Measurements from ENCODE around the gene POM121L2. TPM values are rescaled to one million over a fixed set of nuclear protein-coding genes. Genes with fewer than 3 reads are reported as not detected.

Gene POM121L2
- total and polyA plus RNA-seq, 4 donors = not detected

DNA sequence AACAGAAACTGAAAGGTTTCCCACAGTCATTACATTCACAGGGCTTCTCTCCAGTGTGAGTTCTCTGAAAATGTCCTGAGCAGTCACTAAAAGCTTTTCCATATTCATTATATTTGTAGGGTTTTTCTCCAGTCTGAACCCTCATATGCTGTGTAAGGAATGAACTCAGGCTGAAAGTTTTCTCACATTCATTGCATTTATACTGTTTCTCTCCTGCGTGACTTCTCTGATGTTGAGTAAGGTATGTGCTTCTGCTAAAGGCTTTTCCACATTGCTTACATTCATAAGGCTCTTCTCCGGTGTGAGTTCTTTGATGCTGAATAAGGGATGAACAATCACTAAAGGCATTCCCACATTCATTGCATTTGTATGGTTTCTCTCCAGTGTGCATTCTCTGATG is 46.7 kb upstream of the POM121L2 start:
- H3K36me3 ChIP-seq (ENCODE audit: control insufficient read depth in 4 of 4, insufficient read depth in 3 of 4, low read depth in 1 of 4, low read length in 3 of 4) = no peaks in the 10 kb centered on the region
- H3K27ac ChIP-seq (ENCODE audit: low read depth in 1 of 2, low read length in 2 of 2) = no peak overlapping the region
- no peak for DNase-seq (ENCODE audit: low spot score)
- H3K4me3 ChIP-seq (ENCODE audit: low read depth in 1 of 3, low read length in 3 of 3) = peak overlapping the region in 1 of 3 donors; percentile 37
- peaks cover 10 to 44% (median 20%) of the 10 kb centered on the region in 4 donors for H3K9me3 ChIP-seq (ENCODE audit: control insufficient read depth in 4 of 4, low read length in 3 of 4)
- H3K27me3 ChIP-seq (ENCODE audit: control insufficient read depth in 4 of 4, insufficient read depth in 4 of 4, low read length in 3 of 4) = peaks cover 0 to 2% (median 0%) of the 10 kb centered on the region in 4 donors
- 73% methylated on average over 2 of the region's 2 CpGs for WGBS
- H3K4me1 ChIP-seq (ENCODE audit: control insufficient read depth in 4 of 4, insufficient read depth in 4 of 4, low read length in 3 of 4) = no peaks in the 10 kb centered on the region
- no peak for TF ChIP-seq JUND (IDR thresholded peaks at IDR 0.05)
- TF ChIP-seq, protein P1, sequence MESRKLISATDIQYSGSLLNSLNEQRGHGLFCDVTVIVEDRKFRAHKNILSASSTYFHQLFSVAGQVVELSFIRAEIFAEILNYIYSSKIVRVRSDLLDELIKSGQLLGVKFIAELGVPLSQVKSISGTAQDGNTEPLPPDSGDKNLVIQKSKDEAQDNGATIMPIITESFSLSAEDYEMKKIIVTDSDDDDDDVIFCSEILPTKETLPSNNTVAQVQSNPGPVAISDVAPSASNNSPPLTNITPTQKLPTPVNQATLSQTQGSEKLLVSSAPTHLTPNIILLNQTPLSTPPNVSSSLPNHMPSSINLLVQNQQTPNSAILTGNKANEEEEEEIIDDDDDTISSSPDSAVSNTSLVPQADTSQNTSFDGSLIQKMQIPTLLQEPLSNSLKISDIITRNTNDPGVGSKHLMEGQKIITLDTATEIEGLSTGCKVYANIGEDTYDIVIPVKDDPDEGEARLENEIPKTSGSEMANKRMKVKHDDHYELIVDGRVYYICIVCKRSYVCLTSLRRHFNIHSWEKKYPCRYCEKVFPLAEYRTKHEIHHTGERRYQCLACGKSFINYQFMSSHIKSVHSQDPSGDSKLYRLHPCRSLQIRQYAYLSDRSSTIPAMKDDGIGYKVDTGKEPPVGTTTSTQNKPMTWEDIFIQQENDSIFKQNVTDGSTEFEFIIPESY (IDR thresholded peaks at IDR 0.05) = no peak
- TF ChIP-seq FOXA1 (IDR thresholded peaks at IDR 0.05) = no peak
- no peak for TF ChIP-seq FOXA2 (IDR thresholded peaks at IDR 0.05)
- TF ChIP-seq RAD21 (IDR thresholded peaks at IDR 0.05) = no peak
- no peak for TF ChIP-seq RXRA (IDR thresholded peaks at IDR 0.05)
- no peak overlapping the region for H3K9ac ChIP-seq (ENCODE audit: low read depth in 1 of 2, low read length in 2 of 2)

DNA sequence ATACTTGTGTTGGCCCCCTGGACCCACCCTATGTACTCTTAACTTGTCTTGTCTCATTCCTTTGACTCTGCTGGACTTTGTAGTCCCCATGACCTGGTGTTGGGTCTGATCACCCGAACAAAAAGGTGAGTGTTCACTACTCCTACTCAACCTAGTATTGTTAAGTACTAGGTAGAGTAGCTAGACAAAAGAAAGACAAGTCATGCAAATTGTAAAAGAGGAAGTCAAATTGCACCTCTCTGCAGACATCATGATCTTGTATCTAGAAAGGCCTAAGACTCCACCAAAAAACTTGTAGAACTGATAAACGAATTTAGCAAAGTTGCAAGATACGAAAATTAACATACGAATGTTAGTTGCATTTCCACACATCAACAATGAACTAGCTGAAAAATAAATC is 40.8 kb upstream of the POM121L2 start:
- no peaks in the 10 kb centered on the region for H3K4me1 ChIP-seq (ENCODE audit: control insufficient read depth in 4 of 4, insufficient read depth in 4 of 4, low read length in 3 of 4)
- peaks cover 0 to 13% (median 3%) of the 10 kb centered on the region in 4 donors for H3K9me3 ChIP-seq (ENCODE audit: control insufficient read depth in 4 of 4, low read length in 3 of 4)
- no peak overlapping the region for H3K9ac ChIP-seq (ENCODE audit: low read depth in 1 of 2, low read length in 2 of 2)
- no peak overlapping the region for H3K4me3 ChIP-seq (ENCODE audit: low read depth in 1 of 3, low read length in 3 of 3)
- 77% methylated on average over 4 of the region's 4 CpGs for WGBS
- no peak overlapping the region for H3K27ac ChIP-seq (ENCODE audit: low read depth in 1 of 2, low read length in 2 of 2)
- DNase-seq (ENCODE audit: low spot score) = no peak
- H3K36me3 ChIP-seq (ENCODE audit: control insufficient read depth in 4 of 4, insufficient read depth in 3 of 4, low read depth in 1 of 4, low read length in 3 of 4) = no peaks in the 10 kb centered on the region
- no peak for TF ChIP-seq HNF4G (IDR thresholded peaks at IDR 0.05)
- no peak for TF ChIP-seq RXRA (IDR thresholded peaks at IDR 0.05)
- peaks cover 0 to 4% (median 0%) of the 10 kb centered on the region in 4 donors for H3K27me3 ChIP-seq (ENCODE audit: control insufficient read depth in 4 of 4, insufficient read depth in 4 of 4, low read length in 3 of 4)

DNA sequence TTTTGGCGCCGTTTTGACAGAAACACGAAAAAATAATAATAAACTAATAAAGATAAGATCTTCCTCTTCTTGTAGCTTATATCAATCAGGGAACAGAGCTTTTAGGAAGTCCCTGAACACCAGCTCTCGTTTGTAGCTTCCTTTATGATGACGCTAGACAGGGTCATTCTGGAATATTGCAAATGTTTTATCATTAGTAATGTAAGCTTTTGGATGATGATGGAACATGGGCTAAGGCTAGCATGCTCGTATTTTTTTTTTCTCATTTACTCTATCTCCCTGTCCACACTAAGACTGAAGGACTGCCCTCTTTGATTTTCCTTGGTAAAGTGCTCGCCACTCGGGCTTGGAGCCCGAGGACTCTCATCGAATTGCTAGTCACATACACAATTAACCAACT is 22.1 kb upstream of the POM121L2 start:
- peaks cover 0 to 6% (median 1%) of the 10 kb centered on the region in 4 donors for H3K27me3 ChIP-seq (ENCODE audit: control insufficient read depth in 4 of 4, insufficient read depth in 4 of 4, low read length in 3 of 4)
- no peak overlapping the region for H3K4me3 ChIP-seq (ENCODE audit: low read depth in 1 of 3, low read length in 3 of 3)
- WGBS = 51% methylated on average over 10 of the region's 10 CpGs

More for the DNA sequence above, 22.1 kb upstream of the POM121L2 start:
- H3K9ac ChIP-seq (ENCODE audit: low read depth in 1 of 2, low read length in 2 of 2) = no peak overlapping the region
- H3K9me3 ChIP-seq (ENCODE audit: control insufficient read depth in 4 of 4, low read length in 3 of 4) = peaks cover 0 to 6% (median 3%) of the 10 kb centered on the region in 4 donors
- no peaks in the 10 kb centered on the region for H3K36me3 ChIP-seq (ENCODE audit: control insufficient read depth in 4 of 4, insufficient read depth in 3 of 4, low read depth in 1 of 4, low read length in 3 of 4)
- no peak for DNase-seq (ENCODE audit: low spot score)
- TF ChIP-seq NR2F2 (IDR thresholded peaks at IDR 0.05) (no peak), SP1 (IDR thresholded peaks at IDR 0.05) (no peak), HNF4G (IDR thresholded peaks at IDR 0.05) (no peak), RAD21 (IDR thresholded peaks at IDR 0.05) (no peak), EGR1 (IDR thresholded peaks at IDR 0.05; ENCODE audit: low read depth in 2 of 2) (no peak), GABPA (IDR thresholded peaks at IDR 0.05 in 1 of 2, conservative IDR thresholded peaks at IDR 0.05 in 1 of 2) (no peak), RXRA (IDR thresholded peaks at IDR 0.05) (no peak), FOXA2 (IDR thresholded peaks at IDR 0.05) (no peak), YY1 (IDR thresholded peaks at IDR 0.05) (no peak), FOXA1 (IDR thresholded peaks at IDR 0.05) (no peak), JUND (IDR thresholded peaks at IDR 0.05) (no peak), HNF4A (conservative IDR thresholded peaks at IDR 0.05) (no peak), TAF1 (conservative IDR thresholded peaks at IDR 0.05) (no peak)
- TF ChIP-seq, protein P2, sequence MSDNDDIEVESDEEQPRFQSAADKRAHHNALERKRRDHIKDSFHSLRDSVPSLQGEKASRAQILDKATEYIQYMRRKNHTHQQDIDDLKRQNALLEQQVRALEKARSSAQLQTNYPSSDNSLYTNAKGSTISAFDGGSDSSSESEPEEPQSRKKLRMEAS (IDR thresholded peaks at IDR 0.05) = no peak
- TF ChIP-seq, protein P1 (IDR thresholded peaks at IDR 0.05) = no peak
- TF ChIP-seq, protein P3, sequence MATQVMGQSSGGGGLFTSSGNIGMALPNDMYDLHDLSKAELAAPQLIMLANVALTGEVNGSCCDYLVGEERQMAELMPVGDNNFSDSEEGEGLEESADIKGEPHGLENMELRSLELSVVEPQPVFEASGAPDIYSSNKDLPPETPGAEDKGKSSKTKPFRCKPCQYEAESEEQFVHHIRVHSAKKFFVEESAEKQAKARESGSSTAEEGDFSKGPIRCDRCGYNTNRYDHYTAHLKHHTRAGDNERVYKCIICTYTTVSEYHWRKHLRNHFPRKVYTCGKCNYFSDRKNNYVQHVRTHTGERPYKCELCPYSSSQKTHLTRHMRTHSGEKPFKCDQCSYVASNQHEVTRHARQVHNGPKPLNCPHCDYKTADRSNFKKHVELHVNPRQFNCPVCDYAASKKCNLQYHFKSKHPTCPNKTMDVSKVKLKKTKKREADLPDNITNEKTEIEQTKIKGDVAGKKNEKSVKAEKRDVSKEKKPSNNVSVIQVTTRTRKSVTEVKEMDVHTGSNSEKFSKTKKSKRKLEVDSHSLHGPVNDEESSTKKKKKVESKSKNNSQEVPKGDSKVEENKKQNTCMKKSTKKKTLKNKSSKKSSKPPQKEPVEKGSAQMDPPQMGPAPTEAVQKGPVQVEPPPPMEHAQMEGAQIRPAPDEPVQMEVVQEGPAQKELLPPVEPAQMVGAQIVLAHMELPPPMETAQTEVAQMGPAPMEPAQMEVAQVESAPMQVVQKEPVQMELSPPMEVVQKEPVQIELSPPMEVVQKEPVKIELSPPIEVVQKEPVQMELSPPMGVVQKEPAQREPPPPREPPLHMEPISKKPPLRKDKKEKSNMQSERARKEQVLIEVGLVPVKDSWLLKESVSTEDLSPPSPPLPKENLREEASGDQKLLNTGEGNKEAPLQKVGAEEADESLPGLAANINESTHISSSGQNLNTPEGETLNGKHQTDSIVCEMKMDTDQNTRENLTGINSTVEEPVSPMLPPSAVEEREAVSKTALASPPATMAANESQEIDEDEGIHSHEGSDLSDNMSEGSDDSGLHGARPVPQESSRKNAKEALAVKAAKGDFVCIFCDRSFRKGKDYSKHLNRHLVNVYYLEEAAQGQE (IDR thresholded peaks at IDR 0.05) = no peak
- TF ChIP-seq, protein P4, sequence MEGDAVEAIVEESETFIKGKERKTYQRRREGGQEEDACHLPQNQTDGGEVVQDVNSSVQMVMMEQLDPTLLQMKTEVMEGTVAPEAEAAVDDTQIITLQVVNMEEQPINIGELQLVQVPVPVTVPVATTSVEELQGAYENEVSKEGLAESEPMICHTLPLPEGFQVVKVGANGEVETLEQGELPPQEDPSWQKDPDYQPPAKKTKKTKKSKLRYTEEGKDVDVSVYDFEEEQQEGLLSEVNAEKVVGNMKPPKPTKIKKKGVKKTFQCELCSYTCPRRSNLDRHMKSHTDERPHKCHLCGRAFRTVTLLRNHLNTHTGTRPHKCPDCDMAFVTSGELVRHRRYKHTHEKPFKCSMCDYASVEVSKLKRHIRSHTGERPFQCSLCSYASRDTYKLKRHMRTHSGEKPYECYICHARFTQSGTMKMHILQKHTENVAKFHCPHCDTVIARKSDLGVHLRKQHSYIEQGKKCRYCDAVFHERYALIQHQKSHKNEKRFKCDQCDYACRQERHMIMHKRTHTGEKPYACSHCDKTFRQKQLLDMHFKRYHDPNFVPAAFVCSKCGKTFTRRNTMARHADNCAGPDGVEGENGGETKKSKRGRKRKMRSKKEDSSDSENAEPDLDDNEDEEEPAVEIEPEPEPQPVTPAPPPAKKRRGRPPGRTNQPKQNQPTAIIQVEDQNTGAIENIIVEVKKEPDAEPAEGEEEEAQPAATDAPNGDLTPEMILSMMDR (IDR thresholded peaks at IDR 0.05; ENCODE audit: low read depth, low read length, missing input control) = no peak
- TF ChIP-seq, protein P5, sequence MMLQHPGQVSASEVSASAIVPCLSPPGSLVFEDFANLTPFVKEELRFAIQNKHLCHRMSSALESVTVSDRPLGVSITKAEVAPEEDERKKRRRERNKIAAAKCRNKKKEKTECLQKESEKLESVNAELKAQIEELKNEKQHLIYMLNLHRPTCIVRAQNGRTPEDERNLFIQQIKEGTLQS (IDR thresholded peaks at IDR 0.05) = no peak
- H3K27ac ChIP-seq (ENCODE audit: low read depth in 1 of 2, low read length in 2 of 2) = no peak overlapping the region
- no peaks in the 10 kb centered on the region for H3K4me1 ChIP-seq (ENCODE audit: control insufficient read depth in 4 of 4, insufficient read depth in 4 of 4, low read length in 3 of 4)
